HG03039 (cell line): ENCODE data around the gene BRCA1.
"Not testable (repeated sequence)": the region's sequence is repeated elsewhere in the genome, so short reads cannot be mapped to it uniquely, and the experiment has no call there.

Experiments used
- ATAC-seq: cut with Tn5 transposase; IDR thresholded peaks from one replicate; pipeline ENCODE4 v1.9.1; 2021; ENCODE audit warnings: mild to moderate bottlenecking, moderate library complexity; ENCODE audit not compliant: unreplicated experiment

Gene BRCA1

GRCh38 chr17:43070257-43070656, 54.9 kb downstream of the BRCA1 start:
- no peak for ATAC-seq

- ATAC-seq, result no peak
Measured at GRCh38 chr17:43069368-43069898, 55.7 kb downstream of the BRCA1 start.

GRCh38 chr17:43068570-43069367, 56.4 kb downstream of the BRCA1 start:
- ATAC-seq, result no peak

GRCh38 chr17:43062984-43063638, 62.1 kb downstream of the BRCA1 start:
- no peak for ATAC-seq

GRCh38 chr17:43056051-43056450, 69.1 kb downstream of the BRCA1 start:
- ATAC-seq, result no peak

- not testable (repeated sequence) for ATAC-seq
Measured at GRCh38 chr17:43053008-43053407, 72.2 kb downstream of the BRCA1 start.

- no peak for ATAC-seq
Measured at GRCh38 chr17:43051969-43052368, 73.2 kb downstream of the BRCA1 start.

GRCh38 chr17:43044024-43044423, 81.1 kb downstream of the BRCA1 start:
- ATAC-seq, result no peak

- no peak for ATAC-seq
Measured at GRCh38 chr17:43043307-43043706, 81.9 kb downstream of the BRCA1 start.

GRCh38 chr17:43042025-43042628, 83.0 kb downstream of the BRCA1 start:
- no peak for ATAC-seq

- ATAC-seq, result no peak
Measured at GRCh38 chr17:43040655-43041054, 84.5 kb downstream of the BRCA1 start.

- ATAC-seq, result no peak
Measured at GRCh38 chr17:43039646-43040045, 85.5 kb downstream of the BRCA1 start.

- no peak for ATAC-seq
Measured at GRCh38 chr17:43034894-43035293, 90.3 kb downstream of the BRCA1 start.

GRCh38 chr17:43033948-43034881, 90.9 kb downstream of the BRCA1 start:
- no peak for ATAC-seq

- ATAC-seq, result no peak
Measured at GRCh38 chr17:43031666-43032065, 93.5 kb downstream of the BRCA1 start.

- no peak for ATAC-seq
Measured at GRCh38 chr17:43030137-43030767, 94.9 kb downstream of the BRCA1 start.

GRCh38 chr17:43028221-43028861, 96.8 kb downstream of the BRCA1 start:
- ATAC-seq, result no peak

GRCh38 chr17:43027091-43028032, 97.8 kb downstream of the BRCA1 start:
- ATAC-seq, result no peak

- ATAC-seq, result no peak
Measured at GRCh38 chr17:43026595-43026994, 98.6 kb downstream of the BRCA1 start.
